Bronchial epithelial cell (primary cell): ENCODE measurements around the gene GAS7. TPM values are rescaled to one million over a fixed set of nuclear protein-coding genes. Genes with fewer than 3 reads are reported as not detected.

ENCODE experiments used
- DNase-seq: peaks from one replicate; pipeline ENCODE4 v3.0.0-alpha.2; 2010; ENCODE audit warnings: low read depth
- FAIRE-seq: peaks from 2 replicates; lab custom pipeline; 2011; peaks lifted over from hg19 to GRCh38; lab: Jason Lieb, UNC
- H3K27me3 ChIP-seq: 2 replicates; pipeline ENCODE4 v1.5.1; 2011; ENCODE audit warnings: low read length; ENCODE audit not compliant: control insufficient read depth, insufficient read depth
- H3K36me3 ChIP-seq: 2 replicates; pipeline ENCODE4 v1.5.1; 2011; ENCODE audit warnings: low read length; ENCODE audit not compliant: control insufficient read depth, insufficient read depth
- H3K4me3 ChIP-seq: 2 replicates; pipeline ENCODE4 v1.5.1; 2011; ENCODE audit warnings: mild to moderate bottlenecking, low read depth, low read length, control low read depth
- CTCF ChIP-seq: IDR thresholded peaks from 2 replicates; pipeline ENCODE4 v1.5.1; 2011; ENCODE audit warnings: mild to moderate bottlenecking, moderate library complexity, low read length, control low read depth, inconsistent platforms; ENCODE audit not compliant: insufficient read depth, severe bottlenecking
- total RNA-seq: library from RNA; depleted of rRNA; stranded (reverse); fragments of >200 nt; gene quantifications from 2 replicates; pipeline ENCODE4 v1.2.1, GENCODE V29; 2014

The GAS7 gene
- total RNA-seq, 1 donor from 2014 or later, result 1.1 TPM

- Histone ChIP-seq H3K27me3 (no peaks in the 10 kb centered on the region), H3K36me3 (no peaks in the 10 kb centered on the region), H3K4me3 (no peak overlapping the region)
- FAIRE-seq (no peak), DNase-seq (no peak)
- TF ChIP-seq CTCF, result no peak
Measured at GRCh38 chr17:9874722-9875121, 323.7 kb downstream of the GAS7 start.

- Histone ChIP-seq H3K36me3 (no peaks in the 10 kb centered on the region), H3K27me3 (no peaks in the 10 kb centered on the region), H3K4me3 (no peak overlapping the region)
- FAIRE-seq (no peak), DNase-seq (no peak)
- no peak for TF ChIP-seq CTCF
Measured at GRCh38 chr17:9872852-9873251, 325.6 kb downstream of the GAS7 start.

- Histone ChIP-seq H3K36me3 (no peaks in the 10 kb centered on the region), H3K4me3 (no peak overlapping the region), H3K27me3 (no peaks in the 10 kb centered on the region)
- DNase-seq (no peak), FAIRE-seq (no peak)
- TF ChIP-seq CTCF, result no peak
Measured at GRCh38 chr17:9868552-9868951, 329.9 kb downstream of the GAS7 start.

GRCh38 chr17:9865586-9865985, 332.8 kb downstream of the GAS7 start:
- no peaks in the 10 kb centered on the region for H3K36me3 ChIP-seq
- DNase-seq (no peak), FAIRE-seq (no peak)
- H3K27me3 ChIP-seq, result no peaks in the 10 kb centered on the region
- no peak for TF ChIP-seq CTCF
- no peak overlapping the region for H3K4me3 ChIP-seq

GRCh38 chr17:9862949-9863348, 335.5 kb downstream of the GAS7 start:
- Histone ChIP-seq H3K36me3 (no peaks in the 10 kb centered on the region), H3K4me3 (no peak overlapping the region), H3K27me3 (no peaks in the 10 kb centered on the region)
- FAIRE-seq (no peak), DNase-seq (no peak)
- TF ChIP-seq CTCF, result no peak

GRCh38 chr17:9862220-9862619, 336.2 kb downstream of the GAS7 start:
- DNase-seq (no peak), FAIRE-seq (no peak)
- TF ChIP-seq CTCF, result no peak
- Histone ChIP-seq H3K4me3 (no peak overlapping the region), H3K27me3 (no peaks in the 10 kb centered on the region), H3K36me3 (no peaks in the 10 kb centered on the region)
